WI38 (cell line): ENCODE results near the gene ZBTB45.

ENCODE experiments used
- H3K4me3 ChIP-seq: 2 replicates; pipeline ENCODE4 v1.5.1; 2011; ENCODE audit warnings: low read depth, mild to moderate bottlenecking, control low read depth, low read length
- CTCF ChIP-seq: IDR thresholded peaks from 2 replicates; pipeline ENCODE4 v1.5.1; 2012; ENCODE audit warnings: low read depth, mild to moderate bottlenecking, control low read depth, low read length

Gene ZBTB45

GRCh38 chr19:58557221-58558065 lies 37.8 kb upstream of the ZBTB45 start:
- no peak for TF ChIP-seq CTCF
- H3K4me3 ChIP-seq = peak overlapping the region; percentile 96

GRCh38 chr19:58556622-58557220 lies 37.1 kb upstream of the ZBTB45 start:
- H3K4me3 ChIP-seq = peak overlapping the region; percentile 96
- no peak for TF ChIP-seq CTCF

- no peak overlapping the region for H3K4me3 ChIP-seq
- no peak for TF ChIP-seq CTCF
Observed at GRCh38 chr19:58555920-58556621, 36.5 kb upstream of the ZBTB45 start.

- TF ChIP-seq CTCF = no peak
- H3K4me3 ChIP-seq = peak overlapping the region; percentile 78
Observed at GRCh38 chr19:58555369-58555885, 35.8 kb upstream of the ZBTB45 start.

- peak within 1 kb of the TSS; percentile 78 for H3K4me3 ChIP-seq
- TF ChIP-seq CTCF = no peak
Observed at GRCh38 chr19:58554494-58555368, 35.1 kb upstream of the ZBTB45 start, which contains the start of gene CHMP2A. CHMP2A (minus strand) TSS chr19:58555105; CDS start chr19:58554212, 893 bp downstream.

GRCh38 chr19:58553799-58554493 lies 34.3 kb upstream of the ZBTB45 start:
- TF ChIP-seq CTCF = no peak
- peak overlapping the region; percentile 78 for H3K4me3 ChIP-seq
